Endodermal cell (in vitro differentiated cells): ENCODE results near the gene PRKACB. TPM values are rescaled to one million over a fixed set of nuclear protein-coding genes. Genes with fewer than 3 reads are reported as not detected.

Experiments used
- DNase-seq: peaks from one replicate; pipeline ENCODE4 v3.0.0-alpha.2; 2017
- H3K27ac ChIP-seq: 2 replicates; pipeline ENCODE4 v1.5.1; 2013; ENCODE audit warnings: mild to moderate bottlenecking, low read depth, low read length, moderate library complexity
- H3K27me3 ChIP-seq: 2 replicates; pipeline ENCODE4 v1.6.1; 2013; ENCODE audit warnings: mild to moderate bottlenecking, low read length, moderate library complexity; ENCODE audit not compliant: insufficient read depth, control insufficient read depth, poor library complexity, severe bottlenecking
- H3K36me3 ChIP-seq: 2 replicates; pipeline ENCODE4 v1.7.0; 2013; ENCODE audit warnings: mild to moderate bottlenecking, low read length, moderate library complexity; ENCODE audit not compliant: control insufficient read depth, insufficient read depth
- H3K4me1 ChIP-seq: one replicate; pipeline ENCODE4 v1.7.0; 2013; ENCODE audit warnings: low read length; ENCODE audit not compliant: control insufficient read depth, insufficient read depth
- H3K4me3 ChIP-seq: 2 replicates; pipeline ENCODE4 v1.5.1; 2013; ENCODE audit warnings: mild to moderate bottlenecking, low read length, moderate library complexity
- H3K9ac ChIP-seq: 2 replicates; pipeline ENCODE4 v1.6.1; 2013; ENCODE audit warnings: mild to moderate bottlenecking, low read length, moderate library complexity; ENCODE audit not compliant: poor library complexity, severe bottlenecking; ENCODE audit errors: extremely low read depth
- H3K9me3 ChIP-seq: 2 replicates; pipeline ENCODE4 v1.6.1; 2013; ENCODE audit warnings: mild to moderate bottlenecking, low read length, moderate library complexity; ENCODE audit not compliant: control insufficient read depth
- H3K27ac Mint-ChIP-seq: 2 replicates; pipeline ENCODE4 v1.8.0; 2020; ENCODE audit warnings: mixed read lengths
- H3K27me3 Mint-ChIP-seq: 2 replicates; pipeline ENCODE4 v1.8.0; 2021; ENCODE audit warnings: mild to moderate bottlenecking, mixed read lengths; ENCODE audit not compliant: insufficient read depth
- H3K36me3 Mint-ChIP-seq: 2 replicates; pipeline ENCODE4 v1.8.0; 2020; ENCODE audit warnings: low read depth, mixed read lengths
- H3K4me1 Mint-ChIP-seq: 2 replicates; pipeline ENCODE4 v1.8.0; 2020; ENCODE audit warnings: mixed read lengths
- H3K4me3 Mint-ChIP-seq: 2 replicates; pipeline ENCODE4 v1.8.0; 2020; ENCODE audit warnings: mild to moderate bottlenecking, moderate library complexity, mixed read lengths
- H3K9me3 Mint-ChIP-seq: 2 replicates; pipeline ENCODE4 v1.8.0; 2020; ENCODE audit warnings: mild to moderate bottlenecking, mixed read lengths
- CTCF ChIP-seq: fragments of 200-600 bp; sonication (generic); conservative IDR thresholded peaks from 2 replicates; pipeline ENCODE4 v1.5.0; 2021; ENCODE audit warnings: antibody characterized with exemption, mild to moderate bottlenecking
- WGBS, 2 experiments: methylation state at CpG; one replicate each; pipeline versions ENCODE4 v1.1.5 to v1.1.7; 2013; ENCODE audit warnings: missing lambda C conversion rate in 2 of 2, mixed read lengths in 1 of 2; ENCODE audit not compliant: insufficient coverage in 1 of 2, insufficient read length in 1 of 2; 5-methylcytosine and 5-hydroxymethylcytosine counted together
- total RNA-seq, 2 donors: library from RNA; stranded (reverse); fragmentation: NEBNext Ultra II Directional in 1 of 2; extraction: Animal tissue kit (Norgen Biotek cat#: 25700) in 1 of 2; gene quantifications; 2 replicates in 1 of 2; 3 replicates in 1 of 2; pipeline ENCODE4 v1.2.1, GENCODE V29; 2021

PRKACB gene
- total RNA-seq, 2 donors from 2014 or later: 19.8 to 36.1 TPM

- Histone ChIP-seq H3K36me3 (no peaks in the 10 kb centered on the region), H3K9ac (no peak overlapping the region), H3K27ac (no peak overlapping the region), H3K27me3 (no peaks in the 10 kb centered on the region), H3K9me3 (peaks cover 9% of the 10 kb centered on the region), H3K4me1 (no peaks in the 10 kb centered on the region), H3K4me3 (no peak overlapping the region)
- peaks cover 2% of the 10 kb centered on the region for H3K27me3 Mint-ChIP-seq
- H3K4me3 Mint-ChIP-seq: no peak overlapping the region
- no peak overlapping the region for H3K27ac Mint-ChIP-seq
- peaks cover 5% of the 10 kb centered on the region for H3K4me1 Mint-ChIP-seq
- no peaks in the 10 kb centered on the region for H3K36me3 Mint-ChIP-seq
- DNase-seq: no peak
- TF ChIP-seq CTCF: no peak
- peaks cover 7% of the 10 kb centered on the region for H3K9me3 Mint-ChIP-seq
- 98 to 100% methylated on average over 2 of the region's 2 CpGs for WGBS, 2 experiments
These were observed 110.7 kb downstream of the PRKACB start for GRCh38 chr1:84254703-84255238.

- no peak overlapping the region for H3K4me3 Mint-ChIP-seq
These were observed 111.5 kb downstream of the PRKACB start for GRCh38 chr1:84255582-84255981.

DNA sequence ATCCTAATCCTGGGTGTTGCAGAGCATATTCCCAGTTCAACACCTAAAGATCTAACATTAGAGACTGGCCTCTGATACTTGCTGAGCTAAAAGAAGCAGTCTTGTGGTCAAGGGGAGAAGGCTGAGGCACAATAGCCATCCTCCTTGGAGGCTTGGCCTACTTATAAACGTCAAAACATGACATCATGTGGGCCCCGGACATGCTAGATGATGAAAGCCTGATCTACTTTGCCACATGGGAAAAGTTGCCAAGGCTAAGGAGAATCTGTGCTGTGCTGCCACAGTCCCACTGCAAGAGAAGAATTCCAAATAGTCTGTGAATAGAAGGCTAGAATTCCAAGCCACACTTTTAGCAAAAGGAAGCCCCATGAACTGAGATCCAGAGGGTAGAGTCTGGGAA is 113.5 kb downstream of the PRKACB start:
- no peaks in the 10 kb centered on the region for H3K9me3 Mint-ChIP-seq
- Histone ChIP-seq H3K27ac (no peak overlapping the region), H3K4me1 (no peaks in the 10 kb centered on the region), H3K27me3 (no peaks in the 10 kb centered on the region), H3K9ac (no peak overlapping the region), H3K4me3 (no peak overlapping the region), H3K36me3 (no peaks in the 10 kb centered on the region), H3K9me3 (no peaks in the 10 kb centered on the region)
- no peak for DNase-seq
- TF ChIP-seq CTCF: no peak
- H3K27ac Mint-ChIP-seq: no peak overlapping the region
- no peaks in the 10 kb centered on the region for H3K36me3 Mint-ChIP-seq
- WGBS, 2 experiments: 70 to 81% methylated on average over 2 of the region's 2 CpGs
- peaks cover 2% of the 10 kb centered on the region for H3K27me3 Mint-ChIP-seq
- no peak overlapping the region for H3K4me3 Mint-ChIP-seq
- H3K4me1 Mint-ChIP-seq: peaks cover 5% of the 10 kb centered on the region

More at GRCh38 chr1:84255582-84255981, 111.5 kb downstream of the PRKACB start:
- no peak for DNase-seq
- Mint-ChIP-seq H3K27ac (no peak overlapping the region), H3K36me3 (no peaks in the 10 kb centered on the region), H3K9me3 (peaks cover 2% of the 10 kb centered on the region), H3K4me1 (peaks cover 5% of the 10 kb centered on the region), H3K27me3 (peaks cover 2% of the 10 kb centered on the region)
- no peak overlapping the region for H3K9ac ChIP-seq
- H3K27ac ChIP-seq: no peak overlapping the region
- TF ChIP-seq CTCF: no peak
- H3K27me3 ChIP-seq: no peaks in the 10 kb centered on the region
- H3K4me3 ChIP-seq: no peak overlapping the region
- H3K36me3 ChIP-seq: no peaks in the 10 kb centered on the region
- H3K9me3 ChIP-seq: peaks cover 4% of the 10 kb centered on the region
- no peaks in the 10 kb centered on the region for H3K4me1 ChIP-seq
